MM.1S (cell line): Measurements from ENCODE around the gene TLR6.

Experiments used
- DNase-seq: peaks from one replicate; pipeline ENCODE4 v3.0.0-alpha.2; 2015
- H2AFZ ChIP-seq: fragments of 300-600 bp; sonication (generic); 2 replicates; pipeline ENCODE4 v1.6.0; 2016; ENCODE audit warnings: antibody characterized with exemption, low read length
- H3F3A ChIP-seq: fragments of 300-600 bp; sonication (generic); 2 replicates; pipeline ENCODE4 v1.6.1; 2016; ENCODE audit warnings: mild to moderate bottlenecking, antibody characterized with exemption, low read length, moderate library complexity, mixed read lengths; ENCODE audit not compliant: insufficient read depth
- H3K27ac ChIP-seq: fragments of 300-600 bp; sonication (generic); 2 replicates; pipeline ENCODE4 v1.5.1; 2016; ENCODE audit warnings: mild to moderate bottlenecking, low read length
- H3K27me3 ChIP-seq: fragments of 300-600 bp; sonication (generic); replicated peaks from 2 replicates; pipeline ENCODE4 v1.6.0; 2016; ENCODE audit warnings: low read length; ENCODE audit not compliant: insufficient read depth
- H3K36me3 ChIP-seq: fragments of 300-600 bp; sonication (generic); replicated peaks from 2 replicates; pipeline ENCODE4 v1.6.1; 2016; ENCODE audit warnings: mild to moderate bottlenecking, low read length, mixed read lengths; ENCODE audit not compliant: insufficient read depth
- H3K4me1 ChIP-seq: fragments of 300-600 bp; sonication (generic); 2 replicates; pipeline ENCODE4 v1.6.1; 2016; ENCODE audit warnings: low read length, mixed read lengths
- H3K4me2 ChIP-seq: fragments of 300-600 bp; sonication (generic); 2 replicates; pipeline ENCODE4 v1.6.0; 2016; ENCODE audit warnings: low read depth, low read length
- H3K4me3 ChIP-seq: fragments of 300-600 bp; sonication (generic); 2 replicates; pipeline ENCODE4 v1.5.1; 2016; ENCODE audit warnings: low read length, mixed read lengths
- H3K79me2 ChIP-seq: fragments of 300-600 bp; sonication (generic); 2 replicates; pipeline ENCODE4 v1.6.1; 2016; ENCODE audit warnings: mixed run types, low read length, mixed read lengths
- H3K9ac ChIP-seq: fragments of 300-600 bp; sonication (generic); 2 replicates; pipeline ENCODE4 v1.6.1; 2016; ENCODE audit warnings: low read length, mixed read lengths
- H3K9me2 ChIP-seq: fragments of 300-600 bp; sonication (generic); replicated peaks from 2 replicates; pipeline ENCODE4 v1.6.1; 2016; ENCODE audit warnings: mild to moderate bottlenecking, low read length, mixed read lengths; ENCODE audit not compliant: insufficient read depth
- H3K9me3 ChIP-seq: fragments of 300-600 bp; sonication (generic); replicated peaks from 2 replicates; pipeline ENCODE4 v1.6.1; 2016; ENCODE audit warnings: mild to moderate bottlenecking, low read length, mixed read lengths; ENCODE audit not compliant: insufficient read depth
- H4K20me1 ChIP-seq: fragments of 300-600 bp; sonication (generic); 2 replicates; pipeline ENCODE4 v1.6.1; 2016; ENCODE audit warnings: mild to moderate bottlenecking, low read length, moderate library complexity, mixed read lengths; ENCODE audit not compliant: insufficient read depth
- CTCF ChIP-seq: fragments of 300-600 bp; sonication (generic); IDR thresholded peaks from 2 replicates; pipeline ENCODE4 v1.5.1; 2016; ENCODE audit warnings: antibody characterized with exemption, low read length, mixed read lengths
- EZH2 ChIP-seq: fragments of 300-600 bp; sonication (generic); optimal IDR thresholded peaks from 2 replicates; pipeline ENCODE3; 2017; ENCODE audit warnings: low read depth, mild to moderate bottlenecking, antibody characterized with exemption, low read length, mixed read lengths
- EZH2phosphoT487 ChIP-seq: fragments of 300-600 bp; sonication (generic); IDR thresholded peaks from 2 replicates; pipeline ENCODE4 v1.6.1; 2018; ENCODE audit warnings: antibody characterized with exemption, low read length

The TLR6 gene

GRCh38 chr4:38775326-38775725 lies 81.3 kb downstream of the TLR6 start:
- H2AFZ ChIP-seq, result no peak overlapping the region
- no peaks in the 10 kb centered on the region for H3K79me2 ChIP-seq
- no peaks in the 10 kb centered on the region for H3K9me2 ChIP-seq
- H3K4me3 ChIP-seq, result no peak overlapping the region
- no peaks in the 10 kb centered on the region for H3K9me3 ChIP-seq
- no peak for DNase-seq
- H3K27me3 ChIP-seq, result no peaks in the 10 kb centered on the region
- H3K9ac ChIP-seq, result no peak overlapping the region
- no peak for TF ChIP-seq CTCF
- no peak for TF ChIP-seq EZH2phosphoT487
- TF ChIP-seq EZH2, result no peak
- H4K20me1 ChIP-seq, result no peaks in the 10 kb centered on the region
- H3K4me1 ChIP-seq, result no peaks in the 10 kb centered on the region
- no peak overlapping the region for H3K27ac ChIP-seq
- no peak overlapping the region for H3K4me2 ChIP-seq
- no peaks in the 10 kb centered on the region for H3K36me3 ChIP-seq
- H3F3A ChIP-seq, result no peaks in the 10 kb centered on the region

- H3K9me3 ChIP-seq, result no peaks in the 10 kb centered on the region
- H3K4me3 ChIP-seq, result no peak overlapping the region
These were observed 82.2 kb downstream of the TLR6 start for GRCh38 chr4:38774181-38774955.

More at GRCh38 chr4:38774181-38774955, 82.2 kb downstream of the TLR6 start:
- Histone ChIP-seq H3K27me3 (no peaks in the 10 kb centered on the region), H3F3A (no peaks in the 10 kb centered on the region), H3K79me2 (no peaks in the 10 kb centered on the region), H2AFZ (no peak overlapping the region), H3K4me2 (no peak overlapping the region), H3K9me2 (no peaks in the 10 kb centered on the region), H3K36me3 (no peaks in the 10 kb centered on the region), H3K4me1 (no peaks in the 10 kb centered on the region), H4K20me1 (no peaks in the 10 kb centered on the region), H3K27ac (no peak overlapping the region), H3K9ac (no peak overlapping the region)
- no peak for DNase-seq
- no peak for TF ChIP-seq CTCF
- TF ChIP-seq EZH2phosphoT487, result no peak
- no peak for TF ChIP-seq EZH2
